Liver (tissue), 9 donors: ENCODE measurements around the gene MRRF. TPM values are rescaled to one million over a fixed set of nuclear protein-coding genes. Genes with fewer than 3 reads are reported as not detected.

ENCODE experiments used
- DNase-seq: peaks from one replicate; pipeline ENCODE4 v3.0.0-alpha.2; 2017; ENCODE audit warnings: low spot score
- H3K27ac ChIP-seq, 2 donors: one replicate each; pipeline ENCODE4 v1.7.0; 2013; ENCODE audit warnings: inconsistent platforms in 2 of 2, low read length in 2 of 2, control low read depth in 1 of 2, low read depth in 1 of 2, mild to moderate bottlenecking in 1 of 2
- H3K27me3 ChIP-seq, 4 donors: one replicate each; pipeline versions ENCODE4 v1.6.1 to v1.7.0; 2013; ENCODE audit warnings: low read length in 3 of 4, inconsistent platforms in 1 of 4, mild to moderate bottlenecking in 1 of 4, moderate library complexity in 1 of 4; ENCODE audit not compliant: control insufficient read depth in 4 of 4, insufficient read depth in 4 of 4
- H3K36me3 ChIP-seq, 4 donors: one replicate each; pipeline versions ENCODE4 v1.6.1 to v1.7.0; 2013; ENCODE audit warnings: low read length in 3 of 4, mild to moderate bottlenecking in 3 of 4, low read depth in 1 of 4, moderate library complexity in 1 of 4; ENCODE audit not compliant: control insufficient read depth in 4 of 4, insufficient read depth in 3 of 4
- H3K4me1 ChIP-seq, 4 donors: one replicate each; pipeline versions ENCODE4 v1.6.1 to v1.7.0; 2013; ENCODE audit warnings: low read length in 3 of 4, mild to moderate bottlenecking in 3 of 4, moderate library complexity in 1 of 4; ENCODE audit not compliant: control insufficient read depth in 4 of 4, insufficient read depth in 4 of 4
- H3K4me3 ChIP-seq, 3 donors: one replicate each; pipeline versions ENCODE4 v1.6.1 to v1.7.0; 2013; ENCODE audit warnings: low read length in 3 of 3, control low read depth in 1 of 3, low read depth in 1 of 3, mild to moderate bottlenecking in 1 of 3
- H3K9ac ChIP-seq, 2 donors: one replicate each; pipeline ENCODE4 v1.7.0; 2013; ENCODE audit warnings: low read length in 2 of 2, mild to moderate bottlenecking in 2 of 2, moderate library complexity in 2 of 2, control low read depth in 1 of 2, low read depth in 1 of 2
- H3K9me3 ChIP-seq, 4 donors: one replicate each; pipeline versions ENCODE4 v1.6.1 to v1.7.0; 2013; ENCODE audit warnings: low read length in 3 of 4; ENCODE audit not compliant: control insufficient read depth in 4 of 4
- EGR1 ChIP-seq, 2 donors: IDR thresholded peaks; 2 replicates each; pipeline ENCODE4 v1.6.1; 2016 to 2018; ENCODE audit warnings: antibody characterized with exemption in 2 of 2, low read depth in 2 of 2
- FOXA1 ChIP-seq: IDR thresholded peaks from 2 replicates; pipeline ENCODE4 v1.6.1; 2016; ENCODE audit warnings: antibody characterized with exemption
- FOXA2 ChIP-seq: IDR thresholded peaks from 2 replicates; pipeline ENCODE4 v1.6.1; 2016; ENCODE audit warnings: antibody characterized with exemption
- HNF4A ChIP-seq, 2 donors: conservative IDR thresholded peaks; 2 replicates each; pipeline ENCODE4 v1.6.1; 2016; ENCODE audit warnings: antibody characterized with exemption in 2 of 2, mild to moderate bottlenecking in 2 of 2
- JUND ChIP-seq, 2 donors: IDR thresholded peaks; 2 replicates each; pipeline ENCODE4 v1.6.1; 2016; ENCODE audit warnings: antibody characterized with exemption in 2 of 2
- NR2F2 ChIP-seq: IDR thresholded peaks from 2 replicates; pipeline ENCODE4 v1.6.1; 2016; ENCODE audit warnings: antibody characterized with exemption
- RAD21 ChIP-seq, 2 donors: IDR thresholded peaks; 2 replicates each; pipeline ENCODE4 v1.6.1; 2016; ENCODE audit warnings: antibody characterized with exemption in 2 of 2, mild to moderate bottlenecking in 2 of 2
- RXRA ChIP-seq, 2 donors: IDR thresholded peaks; 2 replicates each; pipeline ENCODE4 v1.6.1; 2017 to 2018; ENCODE audit warnings: antibody characterized with exemption in 2 of 2, mild to moderate bottlenecking in 1 of 2
- SP1 ChIP-seq: IDR thresholded peaks from 2 replicates; pipeline ENCODE4 v1.6.1; 2018; ENCODE audit warnings: antibody characterized with exemption, mild to moderate bottlenecking
- TAF1 ChIP-seq: conservative IDR thresholded peaks from 2 replicates; pipeline ENCODE4 v1.6.1; 2016; ENCODE audit warnings: antibody characterized with exemption, mild to moderate bottlenecking
- YY1 ChIP-seq: IDR thresholded peaks from 2 replicates; pipeline ENCODE4 v1.6.1; 2016; ENCODE audit warnings: antibody characterized with exemption, mild to moderate bottlenecking
- WGBS: extraction: QIAGEN DNeasy Blood & Tissue Kit; methylation state at CpG from one replicate; pipeline ENCODE4 v1.1.7; 2013; 5-methylcytosine and 5-hydroxymethylcytosine counted together
- polyA plus RNA-seq, 2 donors: library from polyadenylated mRNA; stranded (reverse) in 1 of 2; unstranded in 1 of 2; fragments of 200-250 nt in 1 of 2; fragments of >200 nt in 1 of 2; fragmentation: Nextera tagmentation in 1 of 2; extraction: Ambion mirVana in 1 of 2; gene quantifications; one replicate each; pipeline versions ENCODE4 v1.2.1 to v1.2.3, GENCODE V29; 2013 to 2015
- total RNA-seq, 2 donors: library from RNA; depleted of rRNA; stranded (reverse); fragments of >200 nt; gene quantifications; one replicate each; pipeline ENCODE4 v1.2.3, GENCODE V29; 2014
- TF ChIP-seq, protein P1 (sequence below): IDR thresholded peaks from 2 replicates; pipeline ENCODE4 v1.6.1; 2016; ENCODE audit warnings: antibody characterized with exemption
- TF ChIP-seq, protein P2 (sequence below): IDR thresholded peaks from 2 replicates; pipeline ENCODE4 v1.6.1; 2016; ENCODE audit warnings: antibody characterized with exemption
- TF ChIP-seq, protein P3 (sequence below): IDR thresholded peaks from 2 replicates; pipeline ENCODE4 v1.6.1; 2016; ENCODE audit warnings: antibody characterized with exemption
- TF ChIP-seq, protein P4 (sequence below): IDR thresholded peaks from 2 replicates; pipeline ENCODE4 v1.6.1; 2016; ENCODE audit warnings: antibody characterized with exemption, mild to moderate bottlenecking
- TF ChIP-seq, protein P5 (sequence below): fragments of 150-350 bp; IDR thresholded peaks from 2 replicates; pipeline ENCODE4 v1.5.1; 2017; ENCODE audit warnings: improper control_type of control experiment, low read depth, low read length; ENCODE audit not compliant: missing input control
- donor health status: healthy.
- donor health status: healthy.
- donor health status: healthy.
- donor health status: healthy.
- donor health status: healthy.

The MRRF gene
- total and polyA plus RNA-seq, 4 donors: 15.4 to 30.9 (median 22.3) TPM

DNA sequence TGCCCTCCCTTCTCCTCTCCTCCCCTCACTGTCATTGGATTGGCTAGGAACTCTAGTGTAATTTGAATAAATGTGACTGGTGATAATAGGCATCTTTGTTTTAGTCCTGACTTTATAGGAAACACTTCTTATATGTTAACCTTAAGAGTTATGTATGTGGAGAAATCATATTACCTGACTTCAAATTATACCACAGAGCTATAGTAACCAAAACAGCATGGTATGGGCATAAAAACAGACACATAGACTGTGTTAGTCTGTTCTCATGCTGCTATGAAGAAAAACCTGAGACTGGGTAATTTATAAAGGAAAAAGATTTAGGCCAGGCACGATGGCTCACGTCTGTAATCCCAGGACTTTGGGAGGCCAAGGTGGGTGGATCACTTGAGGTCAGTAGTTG, 9.4 kb downstream of the MRRF start:
- Histone ChIP-seq H3K4me1 (peaks cover 0 to 3% (median 1%) of the 10 kb centered on the region in 4 donors), H3K9ac (no peak overlapping the region), H3K27ac (no peak overlapping the region), H3K4me3 (no peak overlapping the region), H3K36me3 (peaks cover 0 to 26% (median 16%) of the 10 kb centered on the region in 4 donors), H3K27me3 (no peaks in the 10 kb centered on the region), H3K9me3 (peaks cover 0 to 3% (median 0%) of the 10 kb centered on the region in 4 donors)
- WGBS: 73% methylated on average over 2 of the region's 2 CpGs
- TF ChIP-seq NR2F2 (no peak), FOXA1 (no peak)
- TF ChIP-seq, protein P1, sequence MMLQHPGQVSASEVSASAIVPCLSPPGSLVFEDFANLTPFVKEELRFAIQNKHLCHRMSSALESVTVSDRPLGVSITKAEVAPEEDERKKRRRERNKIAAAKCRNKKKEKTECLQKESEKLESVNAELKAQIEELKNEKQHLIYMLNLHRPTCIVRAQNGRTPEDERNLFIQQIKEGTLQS: no peak
- no peak for DNase-seq

DNA sequence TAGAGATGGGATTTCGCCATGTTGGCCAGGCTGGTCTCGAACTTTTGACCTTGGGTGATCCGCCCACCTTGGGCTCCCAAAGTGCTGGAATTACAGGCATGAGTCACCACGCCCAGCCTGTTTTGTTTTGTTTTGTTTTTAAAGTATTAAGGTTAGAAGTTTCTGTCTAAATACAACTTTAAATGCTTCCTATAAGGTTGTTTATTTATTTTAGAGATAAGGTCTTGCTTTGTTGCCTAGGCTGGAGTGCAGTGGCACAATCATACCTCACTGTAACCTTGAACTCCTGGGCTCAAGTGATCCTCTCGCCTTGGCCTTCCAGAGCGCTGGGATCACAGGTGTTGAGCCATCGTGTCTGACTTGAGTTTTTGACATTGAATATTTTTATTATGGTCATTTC, 11.4 kb downstream of the MRRF start:
- Histone ChIP-seq H3K4me1 (peaks cover 0 to 5% (median 1%) of the 10 kb centered on the region in 4 donors), H3K36me3 (peaks cover under 1 to 23% (median 13%) of the 10 kb centered on the region in 4 donors), H3K4me3 (no peak overlapping the region), H3K27me3 (no peaks in the 10 kb centered on the region), H3K9me3 (peaks cover 0 to 3% (median 0%) of the 10 kb centered on the region in 4 donors), H3K27ac (no peak overlapping the region), H3K9ac (no peak overlapping the region)
- no peak for DNase-seq
- no peak for TF ChIP-seq RXRA (IDR thresholded peaks at IDR 0.05)
- no peak for TF ChIP-seq SP1
- TF ChIP-seq, protein P2, sequence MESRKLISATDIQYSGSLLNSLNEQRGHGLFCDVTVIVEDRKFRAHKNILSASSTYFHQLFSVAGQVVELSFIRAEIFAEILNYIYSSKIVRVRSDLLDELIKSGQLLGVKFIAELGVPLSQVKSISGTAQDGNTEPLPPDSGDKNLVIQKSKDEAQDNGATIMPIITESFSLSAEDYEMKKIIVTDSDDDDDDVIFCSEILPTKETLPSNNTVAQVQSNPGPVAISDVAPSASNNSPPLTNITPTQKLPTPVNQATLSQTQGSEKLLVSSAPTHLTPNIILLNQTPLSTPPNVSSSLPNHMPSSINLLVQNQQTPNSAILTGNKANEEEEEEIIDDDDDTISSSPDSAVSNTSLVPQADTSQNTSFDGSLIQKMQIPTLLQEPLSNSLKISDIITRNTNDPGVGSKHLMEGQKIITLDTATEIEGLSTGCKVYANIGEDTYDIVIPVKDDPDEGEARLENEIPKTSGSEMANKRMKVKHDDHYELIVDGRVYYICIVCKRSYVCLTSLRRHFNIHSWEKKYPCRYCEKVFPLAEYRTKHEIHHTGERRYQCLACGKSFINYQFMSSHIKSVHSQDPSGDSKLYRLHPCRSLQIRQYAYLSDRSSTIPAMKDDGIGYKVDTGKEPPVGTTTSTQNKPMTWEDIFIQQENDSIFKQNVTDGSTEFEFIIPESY: no peak
- no peak for TF ChIP-seq EGR1 (IDR thresholded peaks at IDR 0.05; ENCODE audit: low read depth in 2 of 2)
- no peak for TF ChIP-seq JUND (IDR thresholded peaks at IDR 0.05)
- TF ChIP-seq RAD21 (IDR thresholded peaks at IDR 0.05): no peak
- TF ChIP-seq, protein P3, sequence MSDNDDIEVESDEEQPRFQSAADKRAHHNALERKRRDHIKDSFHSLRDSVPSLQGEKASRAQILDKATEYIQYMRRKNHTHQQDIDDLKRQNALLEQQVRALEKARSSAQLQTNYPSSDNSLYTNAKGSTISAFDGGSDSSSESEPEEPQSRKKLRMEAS: no peak
- TF ChIP-seq TAF1: no peak
- no peak for TF ChIP-seq YY1
- TF ChIP-seq HNF4A (conservative IDR thresholded peaks at IDR 0.05): no peak
- no peak for TF ChIP-seq FOXA2
- no peak for TF ChIP-seq FOXA1
- TF ChIP-seq, protein P4, sequence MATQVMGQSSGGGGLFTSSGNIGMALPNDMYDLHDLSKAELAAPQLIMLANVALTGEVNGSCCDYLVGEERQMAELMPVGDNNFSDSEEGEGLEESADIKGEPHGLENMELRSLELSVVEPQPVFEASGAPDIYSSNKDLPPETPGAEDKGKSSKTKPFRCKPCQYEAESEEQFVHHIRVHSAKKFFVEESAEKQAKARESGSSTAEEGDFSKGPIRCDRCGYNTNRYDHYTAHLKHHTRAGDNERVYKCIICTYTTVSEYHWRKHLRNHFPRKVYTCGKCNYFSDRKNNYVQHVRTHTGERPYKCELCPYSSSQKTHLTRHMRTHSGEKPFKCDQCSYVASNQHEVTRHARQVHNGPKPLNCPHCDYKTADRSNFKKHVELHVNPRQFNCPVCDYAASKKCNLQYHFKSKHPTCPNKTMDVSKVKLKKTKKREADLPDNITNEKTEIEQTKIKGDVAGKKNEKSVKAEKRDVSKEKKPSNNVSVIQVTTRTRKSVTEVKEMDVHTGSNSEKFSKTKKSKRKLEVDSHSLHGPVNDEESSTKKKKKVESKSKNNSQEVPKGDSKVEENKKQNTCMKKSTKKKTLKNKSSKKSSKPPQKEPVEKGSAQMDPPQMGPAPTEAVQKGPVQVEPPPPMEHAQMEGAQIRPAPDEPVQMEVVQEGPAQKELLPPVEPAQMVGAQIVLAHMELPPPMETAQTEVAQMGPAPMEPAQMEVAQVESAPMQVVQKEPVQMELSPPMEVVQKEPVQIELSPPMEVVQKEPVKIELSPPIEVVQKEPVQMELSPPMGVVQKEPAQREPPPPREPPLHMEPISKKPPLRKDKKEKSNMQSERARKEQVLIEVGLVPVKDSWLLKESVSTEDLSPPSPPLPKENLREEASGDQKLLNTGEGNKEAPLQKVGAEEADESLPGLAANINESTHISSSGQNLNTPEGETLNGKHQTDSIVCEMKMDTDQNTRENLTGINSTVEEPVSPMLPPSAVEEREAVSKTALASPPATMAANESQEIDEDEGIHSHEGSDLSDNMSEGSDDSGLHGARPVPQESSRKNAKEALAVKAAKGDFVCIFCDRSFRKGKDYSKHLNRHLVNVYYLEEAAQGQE: no peak
- TF ChIP-seq, protein P5, sequence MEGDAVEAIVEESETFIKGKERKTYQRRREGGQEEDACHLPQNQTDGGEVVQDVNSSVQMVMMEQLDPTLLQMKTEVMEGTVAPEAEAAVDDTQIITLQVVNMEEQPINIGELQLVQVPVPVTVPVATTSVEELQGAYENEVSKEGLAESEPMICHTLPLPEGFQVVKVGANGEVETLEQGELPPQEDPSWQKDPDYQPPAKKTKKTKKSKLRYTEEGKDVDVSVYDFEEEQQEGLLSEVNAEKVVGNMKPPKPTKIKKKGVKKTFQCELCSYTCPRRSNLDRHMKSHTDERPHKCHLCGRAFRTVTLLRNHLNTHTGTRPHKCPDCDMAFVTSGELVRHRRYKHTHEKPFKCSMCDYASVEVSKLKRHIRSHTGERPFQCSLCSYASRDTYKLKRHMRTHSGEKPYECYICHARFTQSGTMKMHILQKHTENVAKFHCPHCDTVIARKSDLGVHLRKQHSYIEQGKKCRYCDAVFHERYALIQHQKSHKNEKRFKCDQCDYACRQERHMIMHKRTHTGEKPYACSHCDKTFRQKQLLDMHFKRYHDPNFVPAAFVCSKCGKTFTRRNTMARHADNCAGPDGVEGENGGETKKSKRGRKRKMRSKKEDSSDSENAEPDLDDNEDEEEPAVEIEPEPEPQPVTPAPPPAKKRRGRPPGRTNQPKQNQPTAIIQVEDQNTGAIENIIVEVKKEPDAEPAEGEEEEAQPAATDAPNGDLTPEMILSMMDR: no peak
- WGBS: 90% methylated on average over 7 of the region's 7 CpGs
